Brain microvascular endothelial cell (primary cell): ENCODE results near the gene DLGAP4.

Source experiments
- DNase-seq: peaks from one replicate; pipeline ENCODE4 v3.0.0-alpha.2; 2020
- H3K27ac ChIP-seq: fragments of 250-450 bp; sonication (Bioruptor Pico); 2 replicates; pipeline ENCODE4 v1.5.1; 2020; ENCODE audit warnings: mild to moderate bottlenecking, moderate library complexity
- H3K27me3 ChIP-seq: fragments of 250-450 bp; sonication (Bioruptor Pico); replicated peaks from 2 replicates; pipeline ENCODE4 v1.5.1; 2020; ENCODE audit warnings: mild to moderate bottlenecking
- H3K36me3 ChIP-seq: fragments of 250-450 bp; sonication (Bioruptor Pico); replicated peaks from 2 replicates; pipeline ENCODE4 v1.5.1; 2020; ENCODE audit warnings: mild to moderate bottlenecking
- H3K4me3 ChIP-seq: 2 replicates; pipeline ENCODE4 v1.5.1; 2011; ENCODE audit warnings: low read depth, mild to moderate bottlenecking, control low read depth, low read length, moderate library complexity
- in situ Hi-C: cut with HindIII; loops from 2 replicates; pipeline ENCODE4 v1.10.0; 2017; ENCODE audit warnings: low sequenced_read_pairs, low pct_ligation_motif_present
- TF ChIP-seq, protein P1 (sequence below): IDR thresholded peaks from 2 replicates; pipeline ENCODE4 v1.5.1; 2011; ENCODE audit warnings: low read depth, mild to moderate bottlenecking, moderate library complexity, low read length, control low read depth, inconsistent platforms; ENCODE audit errors: missing control alignments

The DLGAP4 gene

DNA sequence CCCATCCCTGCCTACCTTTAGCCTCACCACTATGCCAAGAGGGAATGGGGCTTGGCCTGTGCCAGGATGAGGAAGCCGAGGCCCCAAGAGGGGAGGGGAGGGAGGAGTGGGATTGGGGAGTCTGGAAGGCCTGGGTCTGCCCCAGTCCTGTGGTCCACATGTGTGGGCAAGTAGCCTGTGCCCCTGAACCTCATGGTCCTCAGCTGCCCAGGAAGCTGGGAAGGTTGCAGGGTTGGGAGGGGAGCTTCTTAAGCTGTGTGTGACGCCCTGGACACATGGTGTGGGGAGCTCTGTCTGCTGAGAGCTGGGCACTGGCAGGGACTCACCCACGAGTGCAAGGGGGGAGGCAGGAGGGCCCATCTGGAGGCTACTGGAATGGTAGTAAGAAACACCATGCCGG lies 31.7 kb downstream of the DLGAP4 start:
- in situ Hi-C loops = no loop called here
- TF ChIP-seq, protein P1, sequence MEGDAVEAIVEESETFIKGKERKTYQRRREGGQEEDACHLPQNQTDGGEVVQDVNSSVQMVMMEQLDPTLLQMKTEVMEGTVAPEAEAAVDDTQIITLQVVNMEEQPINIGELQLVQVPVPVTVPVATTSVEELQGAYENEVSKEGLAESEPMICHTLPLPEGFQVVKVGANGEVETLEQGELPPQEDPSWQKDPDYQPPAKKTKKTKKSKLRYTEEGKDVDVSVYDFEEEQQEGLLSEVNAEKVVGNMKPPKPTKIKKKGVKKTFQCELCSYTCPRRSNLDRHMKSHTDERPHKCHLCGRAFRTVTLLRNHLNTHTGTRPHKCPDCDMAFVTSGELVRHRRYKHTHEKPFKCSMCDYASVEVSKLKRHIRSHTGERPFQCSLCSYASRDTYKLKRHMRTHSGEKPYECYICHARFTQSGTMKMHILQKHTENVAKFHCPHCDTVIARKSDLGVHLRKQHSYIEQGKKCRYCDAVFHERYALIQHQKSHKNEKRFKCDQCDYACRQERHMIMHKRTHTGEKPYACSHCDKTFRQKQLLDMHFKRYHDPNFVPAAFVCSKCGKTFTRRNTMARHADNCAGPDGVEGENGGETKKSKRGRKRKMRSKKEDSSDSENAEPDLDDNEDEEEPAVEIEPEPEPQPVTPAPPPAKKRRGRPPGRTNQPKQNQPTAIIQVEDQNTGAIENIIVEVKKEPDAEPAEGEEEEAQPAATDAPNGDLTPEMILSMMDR = no peak

DNA sequence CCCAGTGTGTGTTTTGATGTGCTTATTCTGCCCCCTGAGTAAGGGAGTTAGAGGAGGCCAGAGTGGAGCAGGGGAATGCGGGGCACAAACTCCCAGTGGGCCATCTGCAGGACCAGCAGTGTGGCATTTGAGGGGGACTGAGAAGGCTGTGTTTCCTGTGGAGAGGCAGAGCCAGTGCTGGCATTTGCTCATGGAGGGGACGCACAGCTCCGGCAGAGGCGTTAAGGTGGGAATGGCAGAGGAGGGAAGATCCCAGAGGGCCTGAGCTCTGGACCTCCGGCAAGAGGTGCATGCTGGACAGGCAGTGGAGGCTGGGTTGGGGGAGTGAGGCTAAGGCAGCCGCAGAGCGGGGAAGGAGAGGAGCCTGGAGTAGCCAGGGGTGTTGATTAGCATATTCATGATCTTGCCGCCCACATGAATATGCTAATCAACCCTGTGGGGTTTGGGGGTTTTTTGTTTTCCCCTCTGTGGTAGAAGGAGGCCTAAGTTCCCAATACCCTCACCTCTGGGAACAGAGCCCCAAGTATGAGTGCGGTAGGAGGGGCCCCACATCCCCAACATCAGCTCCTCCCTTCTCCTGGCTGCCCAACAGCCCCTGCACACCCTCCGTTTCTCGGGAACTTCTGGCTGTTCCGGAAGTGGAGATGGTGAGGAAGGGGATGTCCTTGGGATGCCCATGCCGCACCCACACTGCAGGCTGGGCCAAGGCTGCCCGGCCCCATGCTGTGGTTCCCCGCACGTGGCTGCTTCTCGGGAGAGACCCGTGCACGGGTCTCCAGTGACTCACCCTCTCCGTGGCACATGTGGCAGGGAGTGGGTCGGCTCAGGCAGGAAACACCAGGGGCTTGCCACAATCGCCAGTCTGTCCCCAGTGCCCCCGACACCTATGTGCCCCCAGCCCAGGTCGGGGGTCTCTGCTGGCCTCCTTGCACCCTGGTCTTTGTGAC lies 33.8 kb downstream of the DLGAP4 start:
- DNase-seq = no peak
- Histone ChIP-seq H3K27me3 (peaks cover 13% of the 10 kb centered on the region), H3K36me3 (no peaks in the 10 kb centered on the region), H3K27ac (no peak overlapping the region), H3K4me3 (no peak overlapping the region)
- in situ Hi-C loops = no loop called here
- TF ChIP-seq, protein P1 = no peak

More for the DNA sequence above, 31.7 kb downstream of the DLGAP4 start:
- H3K4me3 ChIP-seq = no peak overlapping the region
- H3K27ac ChIP-seq = no peak overlapping the region
- H3K27me3 ChIP-seq = peaks cover 33% of the 10 kb centered on the region
- DNase-seq = no peak
- no peaks in the 10 kb centered on the region for H3K36me3 ChIP-seq

DNA sequence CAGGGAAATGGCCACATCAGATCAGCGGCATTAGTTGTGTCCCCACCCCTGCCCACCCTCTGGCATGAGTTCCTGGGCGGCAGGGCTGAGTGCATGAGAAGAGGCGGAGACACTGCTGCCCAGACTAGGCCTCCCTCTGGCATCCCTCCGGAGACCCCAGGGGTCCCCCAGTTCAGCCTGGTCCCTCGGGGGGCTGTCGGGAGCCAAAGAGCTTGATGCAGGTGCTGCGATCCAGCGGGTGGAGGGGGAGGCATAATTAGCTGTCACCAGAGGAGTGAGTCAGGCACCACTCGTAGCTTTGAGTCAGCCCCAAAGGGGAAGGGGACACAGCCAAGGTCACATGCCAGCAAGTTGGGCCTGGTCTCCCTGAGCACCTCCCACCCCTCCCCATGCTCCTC lies 34.5 kb downstream of the DLGAP4 start:
- no peak overlapping the region for H3K4me3 ChIP-seq
- in situ Hi-C loops = no loop called here
- peaks cover 7% of the 10 kb centered on the region for H3K27me3 ChIP-seq

DNA sequence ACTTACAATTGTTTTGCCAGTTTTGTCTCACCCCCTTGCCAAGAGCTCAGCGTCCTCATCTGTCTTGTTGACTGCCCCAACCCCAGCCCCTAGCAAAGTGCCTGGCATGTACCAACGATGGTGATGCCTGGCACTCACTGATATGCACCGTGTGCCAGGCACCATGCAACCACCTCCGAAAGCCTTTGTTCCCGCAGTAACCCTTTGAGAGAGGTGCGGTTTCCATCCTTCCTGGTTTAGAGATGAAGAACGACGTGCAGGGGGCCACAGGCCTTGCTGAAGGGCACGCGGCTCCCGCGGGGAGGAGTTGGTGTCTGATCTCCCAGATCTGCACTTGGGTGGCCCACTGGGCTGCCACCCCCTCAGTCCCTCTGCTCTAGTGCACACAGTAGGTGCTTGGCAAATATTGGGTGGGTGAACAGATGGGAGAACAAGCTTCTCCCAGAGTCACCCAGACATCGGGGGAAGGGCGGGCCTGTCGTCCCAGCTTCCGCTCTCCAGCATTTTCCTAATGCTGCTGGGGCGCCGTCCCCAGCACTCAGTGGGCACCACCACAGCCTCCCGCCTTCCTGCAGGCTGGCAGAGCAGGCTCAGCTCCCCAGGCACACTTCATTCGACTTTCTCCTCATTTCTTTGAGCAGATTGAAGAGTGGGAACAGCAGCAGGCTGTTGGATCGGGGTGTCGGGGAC lies 35.3 kb downstream of the DLGAP4 start:
- no peak overlapping the region for H3K27ac ChIP-seq
- TF ChIP-seq, protein P1 = no peak
- no peak overlapping the region for H3K4me3 ChIP-seq
- DNase-seq = no peak
- H3K27me3 ChIP-seq = peaks cover under 1% of the 10 kb centered on the region
- in situ Hi-C loops = no loop called here
- H3K36me3 ChIP-seq = no peaks in the 10 kb centered on the region

More for the DNA sequence above, 34.5 kb downstream of the DLGAP4 start:
- Histone ChIP-seq H3K36me3 (no peaks in the 10 kb centered on the region), H3K27ac (no peak overlapping the region)
- TF ChIP-seq, protein P1 = no peak
- DNase-seq = no peak

DNA sequence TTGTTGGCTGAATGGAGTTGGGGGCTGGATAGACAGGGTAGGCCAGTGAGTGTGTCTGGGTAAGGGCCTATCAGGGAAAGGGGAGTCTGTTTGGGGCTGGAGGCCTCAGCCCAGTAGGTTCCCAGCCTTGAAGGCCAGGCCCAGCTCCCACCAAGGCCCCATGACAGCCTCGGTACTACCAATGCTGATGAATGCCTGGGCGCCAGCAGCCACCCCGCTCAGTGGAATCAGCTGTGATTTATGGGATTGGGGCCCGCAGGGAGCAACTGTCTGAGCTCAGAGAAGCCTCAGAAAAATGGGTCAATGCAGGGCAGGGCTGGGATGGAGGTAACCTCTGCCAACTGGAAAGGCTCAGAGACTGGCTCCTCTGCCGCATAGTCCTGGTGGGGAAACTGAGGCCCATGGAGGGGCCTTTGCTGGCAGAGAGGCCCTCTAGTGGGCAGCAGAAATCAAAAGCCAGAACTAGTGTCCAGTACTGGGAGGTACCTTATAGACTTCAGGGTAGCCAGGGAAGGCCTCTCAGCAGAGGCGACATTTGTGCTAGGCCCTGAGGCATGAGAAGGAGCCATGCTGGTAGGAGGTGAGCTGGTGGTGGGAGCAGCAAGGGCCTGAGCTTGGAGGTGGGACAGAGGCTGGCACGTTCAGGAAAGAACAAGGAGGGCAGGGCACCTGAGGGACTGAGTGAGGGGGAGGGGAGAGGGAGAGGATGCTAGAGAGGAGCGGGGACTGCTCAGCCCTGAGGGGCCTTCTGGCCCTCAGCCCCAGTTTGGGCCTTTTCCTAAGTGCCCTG lies 36.4 kb downstream of the DLGAP4 start:
- DNase-seq = no peak
- TF ChIP-seq, protein P1 = no peak
- Histone ChIP-seq H3K27me3 (no peaks in the 10 kb centered on the region), H3K4me3 (no peak overlapping the region), H3K27ac (no peak overlapping the region), H3K36me3 (no peaks in the 10 kb centered on the region)
- in situ Hi-C loops = no loop called here
